Activated CD8-positive, alpha-beta memory T cell treated with anti-CD3 and anti-CD28 coated beads, Interleukin-2, amount 50 U/mL, for 24 hours (primary cell): ENCODE data around the gene CLEC2L.
"Not testable (repeated sequence)": the region's sequence is repeated elsewhere in the genome, so short reads cannot be mapped to it uniquely, and the experiment has no call there.

ENCODE experiments used
- DNase-seq: peaks from one replicate; pipeline ENCODE4 v3.0.0-alpha.2; 2020; ENCODE audit errors: extremely low read depth

Gene CLEC2L

DNA sequence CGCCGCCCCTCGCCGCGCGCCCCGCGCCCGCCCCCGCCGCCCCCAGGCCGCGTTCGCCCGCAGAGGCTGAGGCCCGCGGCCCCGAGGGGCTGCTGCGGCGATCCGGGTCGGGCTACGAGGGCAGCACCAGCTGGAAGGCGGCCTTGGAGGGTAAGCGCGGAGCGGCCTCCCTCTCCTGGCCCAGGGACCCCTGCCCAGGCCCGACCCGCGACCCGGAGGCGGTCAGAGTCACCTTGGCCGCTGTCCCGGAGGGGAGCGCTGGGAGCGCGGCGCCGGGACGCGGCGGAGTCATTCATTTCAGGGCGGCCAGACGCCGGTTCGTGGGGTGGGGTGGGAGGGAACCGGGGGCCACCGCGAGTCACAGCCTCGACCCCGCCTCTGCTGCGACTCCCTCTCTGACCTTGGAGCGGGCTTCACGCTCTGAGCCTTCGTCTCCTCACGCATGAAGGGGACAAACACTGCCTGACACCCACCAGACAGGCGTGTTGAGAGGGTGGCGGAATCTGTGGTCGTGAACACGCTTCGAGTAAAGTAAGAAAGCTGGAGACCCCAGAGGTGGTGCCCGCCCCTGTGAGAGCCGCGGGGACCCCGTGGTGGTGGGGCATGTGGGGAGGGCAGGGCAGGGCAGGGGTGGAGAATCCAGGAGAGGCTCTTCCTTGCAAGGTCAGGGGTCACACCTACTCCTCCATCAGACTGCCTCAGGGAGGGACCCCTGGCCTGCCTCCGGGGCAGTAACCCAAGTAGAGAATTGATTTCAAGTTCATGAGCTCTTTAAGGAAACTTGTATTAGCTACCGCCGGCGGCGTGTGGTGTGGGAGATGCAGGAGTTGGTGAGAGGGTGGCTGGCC lies 707 bp downstream of the CLEC2L start:
- no peak for DNase-seq

DNA sequence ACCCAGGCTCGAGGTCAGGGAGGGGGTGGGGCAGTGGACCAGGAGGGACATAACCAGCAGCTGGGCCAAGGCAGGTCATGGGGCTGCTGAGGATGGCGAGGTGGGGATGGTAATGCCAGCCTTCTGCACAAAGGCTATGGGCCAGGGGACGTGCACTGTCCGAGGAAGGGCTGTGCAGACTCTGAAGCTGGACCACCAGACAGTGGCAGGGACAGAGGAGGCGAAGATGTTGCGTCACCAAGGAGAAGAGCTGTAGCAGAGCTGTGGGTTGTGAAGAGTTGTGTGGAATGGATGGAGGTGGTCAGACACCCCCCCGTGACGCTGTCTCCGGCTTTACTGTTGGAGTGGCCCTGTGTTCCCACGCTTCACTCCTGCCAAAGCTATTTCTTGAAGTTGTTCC lies 1.8 kb downstream of the CLEC2L start:
- no peak for DNase-seq

DNA sequence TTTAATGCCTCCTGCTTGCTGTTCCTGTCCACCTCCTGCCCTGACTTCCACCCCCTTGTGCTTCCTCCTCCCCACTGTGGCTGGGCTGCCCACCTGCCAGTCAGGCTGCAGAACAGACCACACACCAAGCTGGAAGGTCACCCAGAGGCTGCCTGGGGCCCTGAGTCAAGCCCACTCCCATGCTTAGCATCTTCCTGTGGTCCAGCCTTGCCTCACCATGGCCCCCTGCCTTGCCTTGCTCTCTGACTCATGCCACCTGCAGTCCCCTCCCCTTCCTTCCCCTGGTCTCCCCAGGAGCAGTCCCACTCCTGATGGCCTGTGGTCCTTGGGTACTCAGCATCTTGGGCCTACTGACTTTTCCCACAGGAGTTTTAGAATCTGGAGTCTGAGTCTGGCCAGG lies 2.3 kb downstream of the CLEC2L start:
- DNase-seq: no peak

GRCh38 chr7:139526578-139527544 lies 3.4 kb downstream of the CLEC2L start:
- DNase-seq: no peak

DNA sequence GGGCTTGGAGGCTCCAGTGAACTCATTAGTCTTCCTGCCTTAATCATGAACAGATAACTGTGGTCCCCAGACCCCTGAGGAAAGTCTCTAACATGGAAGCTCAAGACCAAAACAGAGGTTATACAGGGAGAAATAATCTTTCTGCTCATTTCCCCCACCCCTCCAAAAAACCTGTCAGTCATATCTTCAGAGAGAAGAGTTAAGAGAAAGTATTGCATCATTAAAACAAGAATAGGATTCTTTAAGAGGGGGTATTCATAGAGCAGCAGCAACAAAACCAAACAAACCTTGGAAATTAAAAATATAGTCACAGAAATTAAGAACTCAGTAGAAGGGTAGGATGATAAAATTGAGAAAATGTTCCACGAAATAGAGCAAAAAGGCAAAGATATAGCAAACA lies 7.6 kb downstream of the CLEC2L start:
- DNase-seq: no peak

DNA sequence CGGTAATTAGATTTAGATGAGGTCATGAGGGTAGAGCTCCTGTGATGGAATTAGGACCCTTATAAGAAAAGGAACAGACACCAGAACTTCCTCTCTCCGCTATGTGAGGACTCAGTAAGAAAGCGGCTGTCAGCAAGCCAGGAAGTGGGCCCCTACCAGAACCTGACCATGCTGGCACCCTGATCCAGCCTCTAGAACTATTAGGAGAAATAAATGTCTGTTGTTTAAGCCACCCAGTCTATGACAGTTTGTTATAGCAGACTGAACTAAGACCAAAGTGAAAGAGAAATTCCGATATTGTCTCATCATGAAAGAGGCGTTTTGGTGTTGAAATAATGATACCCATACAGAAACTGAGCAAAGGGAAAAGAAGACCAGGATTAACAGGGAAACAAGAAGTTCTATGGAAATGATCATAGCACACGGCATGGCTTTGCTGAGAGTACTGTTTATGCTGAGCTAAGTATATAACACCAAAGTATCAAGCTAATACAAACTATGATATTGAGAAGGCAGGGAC lies 9.2 kb downstream of the CLEC2L start:
- DNase-seq: no peak

DNA sequence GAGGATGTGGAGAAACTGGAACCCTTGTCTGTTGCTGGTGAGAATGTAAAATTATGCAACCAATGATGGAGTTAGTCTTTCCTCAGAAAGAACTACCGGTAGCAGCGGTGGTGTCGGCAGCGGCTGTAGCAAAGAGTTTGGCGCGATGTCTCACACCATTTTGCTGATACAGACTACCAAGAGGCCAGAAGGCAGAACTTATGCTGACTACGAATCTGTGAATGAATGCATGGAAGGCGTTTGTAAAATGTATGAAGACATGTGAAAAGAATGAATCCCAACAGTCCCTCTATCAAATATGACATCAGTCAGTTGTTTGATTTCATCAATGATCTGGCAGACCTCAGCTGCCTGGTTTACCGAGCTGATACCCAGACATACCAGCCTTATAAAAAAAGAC lies 10.6 kb downstream of the CLEC2L start:
- DNase-seq: no peak

DNA sequence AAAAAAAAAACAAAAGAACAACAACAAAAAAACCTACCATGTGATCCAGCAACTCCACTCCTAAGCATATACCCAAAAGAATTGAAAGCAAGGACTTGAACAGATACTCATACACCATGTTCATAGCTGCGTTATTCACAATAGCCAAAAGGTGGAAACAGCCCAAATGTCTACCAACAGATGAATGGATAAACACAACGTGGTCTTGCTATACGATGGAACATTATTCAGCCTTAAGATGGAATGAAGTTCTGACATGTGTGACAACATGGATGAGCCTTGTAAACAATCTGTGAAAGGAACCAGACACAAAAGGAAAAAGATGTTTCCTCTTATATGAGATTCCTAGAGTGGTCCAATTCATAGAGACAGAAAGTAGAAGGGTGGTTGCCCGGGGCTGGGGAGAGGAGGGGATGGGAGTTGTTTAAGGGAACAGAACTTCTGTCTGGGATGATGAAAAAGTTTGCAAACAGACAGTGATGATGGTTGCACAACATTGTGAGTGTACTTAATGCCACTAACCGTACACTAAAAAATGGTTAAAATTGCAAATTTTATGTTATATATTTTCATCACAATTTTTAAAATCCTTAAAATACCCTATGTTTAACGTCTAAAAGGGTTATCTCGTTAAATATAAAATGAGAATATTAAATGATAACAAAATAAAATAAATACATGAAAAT lies 11.6 kb downstream of the CLEC2L start:
- no peak for DNase-seq

DNA sequence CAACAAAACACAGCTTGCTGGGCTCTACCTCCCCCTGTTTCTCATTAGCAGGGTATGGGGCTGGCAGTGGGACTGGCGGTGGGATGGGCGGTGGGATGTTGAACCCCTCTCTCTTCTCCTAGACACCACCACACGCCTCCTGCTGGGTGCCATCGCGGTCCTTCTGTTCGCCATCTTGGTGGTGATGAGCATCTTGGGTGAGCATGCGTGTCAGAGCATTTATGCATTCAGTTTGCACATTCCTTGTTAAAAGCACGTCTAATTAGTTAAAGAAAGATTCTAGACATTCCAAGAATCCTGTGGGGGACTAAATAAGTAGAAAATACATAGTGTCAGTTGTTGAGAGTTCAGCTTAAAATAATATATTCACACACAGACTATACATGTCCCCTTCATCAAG lies 12.7 kb downstream of the CLEC2L start:
- no peak for DNase-seq

GRCh38 chr7:139538881-139539635 lies 15.6 kb downstream of the CLEC2L start:
- no peak for DNase-seq

- no peak for DNase-seq
These were observed 16.7 kb downstream of the CLEC2L start for GRCh38 chr7:139540203-139540602.

GRCh38 chr7:139541600-139542307 lies 18.3 kb downstream of the CLEC2L start:
- DNase-seq: no peak

GRCh38 chr7:139542308-139543151 lies 19.0 kb downstream of the CLEC2L start:
- DNase-seq: no peak

DNA sequence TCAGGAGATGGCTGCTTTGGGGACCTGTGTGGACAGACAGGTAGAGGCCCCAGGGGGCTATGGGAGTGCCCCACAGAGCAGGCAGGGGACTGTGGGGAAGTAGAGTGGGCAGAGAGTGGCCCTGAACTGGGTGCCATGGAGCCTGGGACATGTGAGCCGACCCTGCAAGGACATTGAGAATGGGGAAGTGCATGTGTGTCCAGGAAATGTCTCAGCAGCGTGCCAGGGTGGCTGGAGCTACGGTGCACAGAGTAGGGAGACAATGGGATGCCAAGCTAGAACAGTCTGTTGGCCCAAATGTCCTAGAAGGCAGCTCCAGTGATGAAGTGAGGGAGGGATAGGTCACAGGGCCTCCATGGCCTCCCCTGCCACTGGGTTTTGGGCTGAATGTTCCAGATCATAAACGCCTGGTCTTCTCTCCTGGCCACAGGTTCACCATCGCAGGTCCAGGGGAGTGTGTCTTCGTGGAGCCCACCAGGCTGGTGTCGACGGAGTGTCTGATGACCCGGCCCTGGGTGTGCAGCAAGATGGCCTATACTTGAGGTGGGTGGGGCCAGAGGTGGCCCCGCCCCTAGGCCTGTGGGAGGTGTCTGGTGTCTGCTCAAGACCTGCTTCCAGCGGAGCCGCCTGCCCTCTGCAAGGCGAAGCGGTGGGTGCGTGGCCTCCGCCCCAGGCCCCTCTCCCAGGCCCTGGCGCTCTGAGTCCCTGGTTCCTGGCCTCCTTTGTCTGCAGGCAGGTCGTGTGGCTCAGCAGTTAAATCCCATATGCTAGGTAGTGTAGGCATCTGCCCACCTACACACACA lies 20.5 kb downstream of the CLEC2L start:
- no peak for DNase-seq

GRCh38 chr7:139544645-139545044 lies 21.2 kb downstream of the CLEC2L start:
- DNase-seq: no peak

DNA sequence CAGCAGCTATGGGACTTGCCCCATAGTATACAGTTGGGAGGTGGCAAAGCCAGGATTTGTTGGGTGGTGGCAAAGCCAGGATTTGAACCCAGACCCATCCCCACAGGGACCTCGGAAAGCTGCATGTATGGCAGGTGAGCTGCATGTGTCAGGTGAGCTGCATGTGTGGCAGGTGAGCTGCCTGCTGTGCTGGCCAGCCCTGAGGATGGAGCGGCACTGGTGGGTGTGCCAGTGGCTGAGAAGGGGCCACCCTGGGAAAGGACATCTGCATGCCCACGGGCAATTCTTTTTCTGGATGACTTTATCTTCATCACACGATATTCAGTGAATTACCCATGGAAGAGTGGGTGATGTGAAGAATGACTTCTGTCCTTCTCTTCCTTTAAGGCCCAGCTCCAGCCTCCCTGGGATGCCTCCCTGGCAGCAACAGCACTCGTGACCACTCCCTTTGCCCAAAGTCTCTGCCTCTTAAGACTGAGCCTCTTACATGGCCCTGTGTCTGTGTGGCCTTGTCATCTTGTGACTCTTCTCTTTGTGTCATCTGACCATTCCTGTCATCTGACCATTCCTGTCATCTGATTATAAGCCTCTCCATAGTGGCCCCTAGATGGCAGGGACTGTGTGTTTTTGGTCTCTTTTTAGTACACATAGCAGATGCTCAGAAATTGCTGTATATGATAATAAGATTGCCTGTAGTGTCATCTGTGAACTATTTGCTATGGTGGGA lies 25.0 kb downstream of the CLEC2L start:
- no peak for DNase-seq

- not testable (repeated sequence) for DNase-seq
These were observed 30.7 kb downstream of the CLEC2L start for GRCh38 chr7:139553991-139554700.
